Fibroblast of the aortic adventitia (primary cell): ENCODE measurements around the gene SEMA4D. TPM values are rescaled to one million over a fixed set of nuclear protein-coding genes. Genes with fewer than 3 reads are reported as not detected.

ENCODE experiments used
- DNase-seq: peaks from one replicate; pipeline ENCODE4 v3.0.0-alpha.2; 2010; ENCODE audit warnings: low read depth
- H3K4me3 ChIP-seq: 2 replicates; pipeline ENCODE4 v1.5.1; 2011; ENCODE audit warnings: low read depth, mild to moderate bottlenecking, control low read depth, low read length, moderate library complexity
- CTCF ChIP-seq: IDR thresholded peaks from 2 replicates; pipeline ENCODE4 v1.5.1; 2011; ENCODE audit warnings: mild to moderate bottlenecking, low read length, control low read depth, inconsistent platforms; ENCODE audit not compliant: insufficient read depth
- total RNA-seq: library from RNA; depleted of rRNA; stranded (reverse); fragments of >200 nt; gene quantifications from 2 replicates; pipeline ENCODE4 v1.2.3, GENCODE V29; 2012; ENCODE audit warnings: low replicate concordance

The SEMA4D gene
- total RNA-seq, 1 donor = 0.36 TPM

DNA sequence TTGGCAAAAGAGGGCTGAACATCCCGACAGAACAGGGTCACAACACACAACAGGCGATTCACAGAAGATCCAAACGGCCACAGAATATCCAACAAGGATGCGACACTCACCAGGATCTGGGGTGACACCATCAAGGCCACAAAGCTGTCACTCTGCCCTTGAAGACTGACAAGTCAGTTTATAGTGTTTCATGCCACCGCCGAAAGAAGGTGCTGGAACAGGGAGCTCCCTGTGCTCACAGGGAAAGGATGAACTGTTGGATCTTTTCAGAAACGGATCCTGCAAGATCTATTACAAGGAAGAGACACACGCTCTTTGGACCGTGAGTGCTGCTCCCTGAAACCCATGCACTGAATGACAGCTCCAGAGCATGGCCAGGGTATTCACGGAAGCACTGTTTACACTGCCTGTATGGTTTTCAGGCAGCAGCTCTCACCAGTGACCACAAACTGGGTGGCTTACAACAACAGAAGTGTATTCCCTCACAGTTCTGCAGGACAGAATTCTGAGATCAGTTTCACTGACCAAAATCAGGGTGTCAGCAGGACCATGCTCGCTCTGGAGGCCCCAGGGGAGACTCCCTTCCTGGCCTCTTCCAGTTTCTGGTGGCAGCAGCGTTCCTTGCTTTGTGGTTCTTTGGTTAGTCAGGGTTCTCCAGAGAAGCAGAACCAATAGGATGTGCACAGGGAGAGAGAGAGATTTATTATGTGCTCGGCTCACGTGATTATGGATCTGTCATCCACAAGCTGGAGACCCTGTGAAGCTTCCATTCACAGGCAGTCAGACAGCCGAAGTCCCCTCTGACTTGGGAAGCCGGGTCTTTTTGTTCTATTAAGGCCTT lies 52.8 kb downstream of the SEMA4D start:
- no peak overlapping the region for H3K4me3 ChIP-seq
- no peak for TF ChIP-seq CTCF
- DNase-seq = no peak

- TF ChIP-seq CTCF = no peak
- no peak overlapping the region for H3K4me3 ChIP-seq
- no peak for DNase-seq
Measured at GRCh38 chr9:89444274-89444673, 53.6 kb downstream of the SEMA4D start.

- no peak overlapping the region for H3K4me3 ChIP-seq
- TF ChIP-seq CTCF = no peak
- DNase-seq = no peak
Measured at GRCh38 chr9:89442981-89443814, 54.7 kb downstream of the SEMA4D start.

GRCh38 chr9:89442501-89442978 lies 55.4 kb downstream of the SEMA4D start:
- no peak for DNase-seq
- no peak overlapping the region for H3K4me3 ChIP-seq
- no peak for TF ChIP-seq CTCF

- DNase-seq = no peak
- no peak overlapping the region for H3K4me3 ChIP-seq
- no peak for TF ChIP-seq CTCF
Measured at GRCh38 chr9:89441986-89442385, 55.9 kb downstream of the SEMA4D start.

DNA sequence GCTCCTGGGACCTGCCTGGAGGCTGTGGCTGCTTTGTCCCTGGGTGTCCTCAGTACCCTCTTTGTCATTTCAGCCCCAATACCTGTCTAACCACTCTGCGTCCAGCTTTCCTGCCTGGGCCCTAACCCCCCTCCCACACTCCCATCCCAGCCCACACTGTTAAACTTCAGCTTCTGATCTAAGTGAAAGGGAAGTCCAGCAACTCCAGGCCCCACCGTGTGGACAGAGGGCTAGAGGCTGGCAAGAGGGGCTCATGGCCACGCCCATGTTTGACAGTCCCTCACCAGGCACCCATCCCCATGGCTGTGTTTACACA lies 56.3 kb downstream of the SEMA4D start:
- TF ChIP-seq CTCF = no peak
- no peak for DNase-seq
- no peak overlapping the region for H3K4me3 ChIP-seq
